Epithelial cell of esophagus (primary cell): ENCODE measurements around the gene MBP.
"Not testable (repeated sequence)": the region's sequence is repeated elsewhere in the genome, so short reads cannot be mapped to it uniquely, and the experiment has no call there.

Experiments used
- DNase-seq: peaks from one replicate; pipeline ENCODE4 v3.0.0; 2010; ENCODE audit warnings: low read depth
- H3K4me3 ChIP-seq: 2 replicates; pipeline ENCODE4 v1.5.1; 2011; ENCODE audit warnings: mild to moderate bottlenecking, low read length, control low read depth
- TF ChIP-seq, protein P1 (sequence below): IDR thresholded peaks from 2 replicates; pipeline ENCODE4 v1.5.1; 2011; ENCODE audit warnings: low read depth, mild to moderate bottlenecking, low read length, control low read depth, inconsistent platforms; ENCODE audit not compliant: insufficient read depth; ENCODE audit errors: missing control alignments

Gene MBP

DNA sequence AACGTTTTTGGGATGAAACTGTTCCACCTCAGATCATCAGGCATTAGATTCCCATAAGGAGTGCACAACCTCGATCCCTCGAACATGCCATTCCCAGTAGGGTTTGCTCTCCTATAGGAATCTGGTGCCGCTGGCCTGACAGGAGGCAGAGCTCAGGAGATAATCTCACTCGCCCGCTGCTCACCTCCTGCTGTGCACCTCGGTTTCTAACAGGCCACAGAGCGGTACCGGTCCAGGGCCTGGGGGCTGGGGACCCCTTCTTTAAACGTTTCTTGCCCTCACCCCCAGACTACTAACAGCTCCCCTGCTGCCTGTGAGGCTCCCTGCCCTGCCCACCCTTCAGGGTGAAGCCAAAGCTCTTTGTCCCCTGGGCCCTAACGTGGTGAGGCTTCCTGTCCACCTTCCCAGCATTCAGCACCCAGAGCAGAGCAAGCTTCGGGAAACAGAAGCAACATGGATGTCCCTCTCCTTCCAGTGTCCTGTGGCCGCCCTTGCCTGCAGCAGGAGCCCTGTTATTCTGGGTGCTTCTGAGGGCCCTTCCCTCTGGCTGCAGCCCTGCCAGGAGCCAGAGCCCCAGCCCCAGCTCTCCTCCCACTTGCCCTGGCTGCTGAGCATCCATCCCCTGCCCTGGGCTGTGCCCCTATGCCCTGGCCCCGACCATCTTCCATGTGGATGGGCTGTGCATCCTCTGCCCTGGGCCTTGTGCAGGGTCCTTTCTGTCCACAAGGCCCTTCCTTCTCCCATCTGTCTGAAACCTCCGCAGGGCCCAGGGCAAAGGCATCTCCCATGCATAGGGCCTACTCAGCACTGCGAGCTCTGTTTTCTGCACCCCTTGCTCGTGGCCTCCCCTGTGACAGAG is 140.1 kb downstream of the MBP start:
- DNase-seq: no peak
- no peak overlapping the region for H3K4me3 ChIP-seq
- TF ChIP-seq, protein P1, sequence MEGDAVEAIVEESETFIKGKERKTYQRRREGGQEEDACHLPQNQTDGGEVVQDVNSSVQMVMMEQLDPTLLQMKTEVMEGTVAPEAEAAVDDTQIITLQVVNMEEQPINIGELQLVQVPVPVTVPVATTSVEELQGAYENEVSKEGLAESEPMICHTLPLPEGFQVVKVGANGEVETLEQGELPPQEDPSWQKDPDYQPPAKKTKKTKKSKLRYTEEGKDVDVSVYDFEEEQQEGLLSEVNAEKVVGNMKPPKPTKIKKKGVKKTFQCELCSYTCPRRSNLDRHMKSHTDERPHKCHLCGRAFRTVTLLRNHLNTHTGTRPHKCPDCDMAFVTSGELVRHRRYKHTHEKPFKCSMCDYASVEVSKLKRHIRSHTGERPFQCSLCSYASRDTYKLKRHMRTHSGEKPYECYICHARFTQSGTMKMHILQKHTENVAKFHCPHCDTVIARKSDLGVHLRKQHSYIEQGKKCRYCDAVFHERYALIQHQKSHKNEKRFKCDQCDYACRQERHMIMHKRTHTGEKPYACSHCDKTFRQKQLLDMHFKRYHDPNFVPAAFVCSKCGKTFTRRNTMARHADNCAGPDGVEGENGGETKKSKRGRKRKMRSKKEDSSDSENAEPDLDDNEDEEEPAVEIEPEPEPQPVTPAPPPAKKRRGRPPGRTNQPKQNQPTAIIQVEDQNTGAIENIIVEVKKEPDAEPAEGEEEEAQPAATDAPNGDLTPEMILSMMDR: no peak

DNA sequence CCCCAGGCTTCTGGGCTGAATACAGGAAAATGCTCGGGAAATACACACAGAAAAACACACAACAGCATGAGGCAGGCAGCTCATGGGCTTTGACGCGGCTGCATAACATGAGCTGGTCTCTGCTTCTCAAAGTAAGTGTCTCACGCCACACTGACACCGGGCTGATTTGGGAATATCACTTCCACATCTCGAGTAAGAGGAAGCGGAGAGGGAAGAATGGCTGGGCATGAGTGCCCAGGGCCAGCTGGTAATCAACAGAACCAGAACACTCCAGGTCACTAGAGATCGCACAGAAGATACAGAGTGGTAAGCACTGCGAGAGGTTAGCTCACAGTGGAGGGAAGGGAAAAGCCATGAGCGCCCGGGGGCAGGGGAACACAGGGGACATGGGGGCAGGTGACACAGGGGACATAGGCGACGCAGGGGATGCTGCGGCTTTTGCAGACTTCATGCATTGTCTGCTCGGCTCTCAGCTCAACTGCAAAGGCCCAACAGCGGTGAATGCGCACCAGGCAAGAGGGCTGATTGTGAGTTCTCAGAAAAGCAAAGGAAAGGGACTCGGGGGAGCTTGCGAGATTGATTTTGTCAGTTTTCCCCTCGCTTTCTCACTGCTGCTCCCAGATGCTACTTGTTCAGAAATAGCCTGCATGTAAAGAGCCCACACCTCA is 141.4 kb downstream of the MBP start:
- no peak overlapping the region for H3K4me3 ChIP-seq
- TF ChIP-seq, protein P1: no peak
- no peak for DNase-seq

DNA sequence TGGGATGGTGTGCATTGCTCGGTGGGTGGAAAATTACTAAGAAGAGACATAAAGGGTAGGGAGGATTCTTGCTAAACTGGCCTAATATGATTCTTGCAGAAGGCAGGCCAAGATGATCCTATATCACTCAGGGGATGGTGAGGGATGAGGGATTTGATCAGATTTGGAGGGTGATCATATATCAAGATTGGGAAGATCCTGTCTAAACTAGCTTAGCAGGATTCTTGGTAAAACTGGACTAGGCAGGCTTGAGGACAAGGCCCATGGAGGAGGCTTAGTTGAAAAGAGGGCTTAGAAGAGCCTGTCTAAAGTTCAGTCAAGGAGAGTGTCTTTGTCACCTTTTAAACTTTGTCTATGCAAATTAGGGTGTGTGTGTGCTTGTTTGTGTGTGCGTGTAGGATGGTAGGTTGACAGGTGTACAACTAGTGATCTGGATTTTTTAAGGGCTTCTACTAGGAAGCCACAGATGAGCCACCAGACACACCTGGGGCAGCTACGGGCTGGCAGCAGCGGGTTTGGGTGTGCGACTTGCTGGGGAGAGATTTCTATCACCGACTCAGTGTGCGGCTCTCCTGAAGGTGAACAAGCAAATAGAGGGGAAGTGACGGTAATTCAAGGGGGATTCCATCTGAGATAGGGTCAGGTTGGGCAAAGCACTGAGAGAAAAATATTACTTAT is 142.1 kb downstream of the MBP start:
- DNase-seq: not testable (repeated sequence)

DNA sequence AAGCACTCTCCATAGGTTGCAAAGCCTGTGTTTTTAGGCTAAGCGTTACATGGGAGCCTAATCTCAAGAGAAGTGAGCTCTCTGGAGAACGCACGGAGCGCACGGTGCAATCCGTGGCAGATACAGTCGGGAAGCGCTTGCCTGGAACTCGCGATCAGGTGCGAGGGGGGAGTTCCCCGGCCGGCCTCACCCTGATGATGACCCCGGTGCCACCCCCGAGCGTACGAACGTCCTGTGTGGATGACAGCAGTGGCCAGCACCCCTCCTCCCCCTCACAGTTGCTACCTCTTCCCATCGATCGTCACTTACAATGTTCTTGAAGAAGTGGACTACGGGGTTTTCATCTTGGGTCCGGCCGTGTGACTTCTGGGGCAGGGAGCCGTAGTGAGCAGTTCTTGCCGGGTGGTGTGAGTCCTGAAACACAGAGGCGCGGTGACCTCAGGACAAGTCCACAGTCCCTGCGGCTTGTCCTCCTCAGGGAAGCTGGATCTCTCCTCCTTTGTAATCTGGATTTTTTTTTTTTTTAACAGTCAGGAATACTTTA is 142.9 kb downstream of the MBP start:
- H3K4me3 ChIP-seq: no peak overlapping the region
- TF ChIP-seq, protein P1: no peak
- no peak for DNase-seq

More for the DNA sequence above, 142.1 kb downstream of the MBP start:
- not testable (repeated sequence) for H3K4me3 ChIP-seq

DNA sequence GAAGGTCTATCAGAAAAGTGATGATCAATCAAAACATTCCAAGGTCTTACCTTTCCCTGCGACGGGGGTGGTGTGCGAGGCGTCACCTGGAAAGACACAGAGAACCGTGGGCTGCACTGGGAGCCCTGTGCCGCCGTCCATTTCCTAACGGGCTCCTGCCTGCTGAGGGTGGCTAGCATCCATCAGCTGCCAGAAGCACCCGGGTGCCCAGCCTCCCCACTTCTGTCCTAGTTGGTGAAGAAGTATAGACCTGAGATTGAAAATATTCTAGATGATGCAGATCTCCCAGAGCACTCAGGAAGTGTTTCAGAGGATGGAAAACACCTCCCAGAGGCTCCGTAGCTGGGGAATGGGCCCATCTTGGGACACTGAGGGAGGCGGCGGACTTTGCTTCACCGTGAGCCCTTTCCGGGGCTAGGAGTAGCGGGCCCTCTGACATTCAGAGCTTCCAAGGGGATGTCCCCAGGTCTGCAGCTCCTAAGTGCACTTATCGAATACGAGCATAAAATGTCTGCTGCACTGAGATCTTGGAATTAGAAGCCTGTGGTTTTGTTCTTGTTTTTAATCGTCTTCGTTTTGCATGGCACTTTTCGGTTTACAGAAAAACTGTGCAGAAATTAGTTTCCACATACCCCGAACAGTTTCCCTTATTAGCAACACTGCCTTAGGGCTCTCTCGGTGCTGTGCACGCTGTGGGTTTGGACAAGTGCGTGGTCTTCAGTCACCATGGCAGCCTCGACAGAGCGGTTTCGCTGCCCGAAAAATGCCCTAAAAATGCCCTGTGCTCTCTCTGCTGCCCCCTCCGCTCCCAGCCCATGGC is 143.5 kb downstream of the MBP start:
- H3K4me3 ChIP-seq: no peak overlapping the region
- TF ChIP-seq, protein P1: no peak
- DNase-seq: no peak

DNA sequence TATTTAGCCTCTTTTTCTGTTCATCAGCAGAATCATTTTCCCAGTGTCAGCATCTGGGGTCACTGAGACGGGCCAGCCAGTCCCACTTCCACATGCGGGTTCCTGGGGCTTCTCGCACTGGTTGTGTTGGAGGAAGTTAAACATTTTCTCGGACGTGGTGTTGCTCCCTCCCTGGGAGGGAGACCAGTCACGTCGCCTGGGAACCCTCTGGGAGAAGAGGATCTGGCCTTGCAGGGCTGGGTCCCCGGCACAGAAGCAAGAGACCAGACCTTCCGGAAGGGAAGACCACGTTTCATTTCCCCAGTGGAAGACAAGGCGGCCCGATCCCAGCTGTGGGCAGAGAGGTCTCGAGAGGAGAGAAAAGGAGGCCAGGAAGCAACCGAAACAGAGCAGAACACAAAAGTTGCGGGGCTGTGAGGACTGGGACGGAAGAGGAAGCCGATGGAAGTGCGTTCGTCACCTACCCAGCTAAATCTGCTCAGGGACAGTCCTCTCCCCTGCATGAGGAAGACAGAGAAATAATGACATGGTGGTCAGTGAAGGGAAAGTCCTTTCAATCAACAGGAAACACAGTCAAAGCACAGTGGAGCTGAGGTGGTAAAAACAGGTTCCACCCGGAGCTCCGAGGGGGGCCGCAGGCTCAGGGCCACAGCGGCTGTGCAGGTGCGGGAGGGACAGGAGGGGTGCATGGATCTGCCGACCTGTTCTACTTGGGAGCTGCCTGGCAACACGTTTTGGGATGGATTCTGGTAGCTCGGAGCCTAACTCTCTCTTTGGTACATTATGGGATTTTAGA is 144.4 kb downstream of the MBP start:
- no peak for DNase-seq
- TF ChIP-seq, protein P1: no peak
- H3K4me3 ChIP-seq: no peak overlapping the region
